DND-41 (cell line): ENCODE measurements around the gene SEMA4G.

ENCODE experiments used
- ATAC-seq: fragments of 200-7000 bp; cut with Tn5 transposase; 3 replicates; pipeline ENCODE4 v1.9.1; 2021; ENCODE audit warnings: low read depth; ENCODE audit not compliant: insufficient read depth
- DNase-seq: peaks from one replicate; pipeline ENCODE4 v3.0.0-alpha.2; 2020
- H2AFZ ChIP-seq: 2 replicates; pipeline ENCODE4 v1.6.0; 2012; ENCODE audit warnings: low read depth, low read length
- H3K27ac ChIP-seq: 2 replicates; pipeline ENCODE4 v1.5.1; 2012; ENCODE audit warnings: low read length, inconsistent platforms
- H3K27me3 ChIP-seq: fragments of 200-600 bp; sonication (generic); 2 replicates; pipeline ENCODE4 v1.6.0; 2012; ENCODE audit warnings: low read length, mild to moderate bottlenecking, inconsistent platforms; ENCODE audit not compliant: insufficient read depth, poor library complexity
- H3K36me3 ChIP-seq: 2 replicates; pipeline ENCODE4 v1.5.1; 2012; ENCODE audit warnings: low read length, inconsistent platforms; ENCODE audit not compliant: insufficient read depth
- H3K4me1 ChIP-seq: 2 replicates; pipeline ENCODE4 v1.5.1; 2012; ENCODE audit warnings: mild to moderate bottlenecking, low read length; ENCODE audit not compliant: insufficient read depth
- H3K4me2 ChIP-seq: 2 replicates; pipeline ENCODE4 v1.6.0; 2012; ENCODE audit warnings: mild to moderate bottlenecking, moderate library complexity, low read length, inconsistent platforms; ENCODE audit not compliant: insufficient read depth
- H3K4me3 ChIP-seq, 2 experiments: fragments of 200-600 bp in 1 of 2; shearing (Covaris generic) in 1 of 2; 2 replicates each; pipeline ENCODE4 v1.5.1; 2012 to 2016; ENCODE audit warnings: inconsistent platforms in 2 of 2, low read length in 2 of 2, mild to moderate bottlenecking in 2 of 2, low read depth in 1 of 2, moderate library complexity in 1 of 2
- H3K79me2 ChIP-seq: 2 replicates; pipeline ENCODE4 v1.6.0; 2012; ENCODE audit warnings: low read length, inconsistent platforms; ENCODE audit not compliant: insufficient read depth
- H3K9ac ChIP-seq: 2 replicates; pipeline ENCODE4 v1.6.0; 2012; ENCODE audit warnings: low read depth, mild to moderate bottlenecking, inconsistent platforms, low read length, moderate library complexity
- H3K9me3 ChIP-seq: 2 replicates; pipeline ENCODE4 v1.5.1; 2012; ENCODE audit warnings: low read length, moderate library complexity, mild to moderate bottlenecking, inconsistent platforms; ENCODE audit not compliant: insufficient read depth, severe bottlenecking
- H4K20me1 ChIP-seq: 2 replicates; pipeline ENCODE4 v1.6.0; 2012; ENCODE audit warnings: low read length; ENCODE audit not compliant: insufficient read depth
- CTCF ChIP-seq: IDR thresholded peaks from 2 replicates; pipeline ENCODE4 v1.5.1; 2012; ENCODE audit warnings: borderline replicate concordance, low read length, moderate library complexity, mild to moderate bottlenecking; ENCODE audit not compliant: poor library complexity, severe bottlenecking; ENCODE audit errors: extremely low read depth
- EZH2 ChIP-seq: IDR thresholded peaks from 3 replicates; pipeline ENCODE4 v1.6.1; 2012; ENCODE audit warnings: borderline replicate concordance, low read depth, mild to moderate bottlenecking, moderate library complexity, low read length, inconsistent platforms; ENCODE audit not compliant: severe bottlenecking

Gene SEMA4G

GRCh38 chr10:100993986-100994708 lies 24.8 kb downstream of the SEMA4G start:
- H3K4me2 ChIP-seq: no peak overlapping the region
- no peaks in the 10 kb centered on the region for H3K27me3 ChIP-seq
- no peak overlapping the region for H3K4me3 ChIP-seq
- H3K4me1 ChIP-seq: peaks cover 45% of the 10 kb centered on the region
- no peak overlapping the region for H2AFZ ChIP-seq
- peaks cover 17% of the 10 kb centered on the region; the same call in 1 of the 2 replicates for H4K20me1 ChIP-seq
- no peak overlapping the region for H3K9ac ChIP-seq
- no peak overlapping the region for H3K27ac ChIP-seq
- DNase-seq (no peak), ATAC-seq (no peak)
- TF ChIP-seq EZH2 (no peak), CTCF (peak; percentile 47)
- peaks cover 44% of the 10 kb centered on the region for H3K36me3 ChIP-seq
- H3K9me3 ChIP-seq: no peaks in the 10 kb centered on the region
- peaks cover 19% of the 10 kb centered on the region for H3K79me2 ChIP-seq

GRCh38 chr10:100995181-100995580 lies 25.9 kb downstream of the SEMA4G start:
- no peak for TF ChIP-seq CTCF
- TF ChIP-seq EZH2: no peak
- H3K27me3 ChIP-seq: no peaks in the 10 kb centered on the region
- DNase-seq (no peak), ATAC-seq (no peak)
- H3K4me1 ChIP-seq: peaks cover 45% of the 10 kb centered on the region
- no peak overlapping the region for H3K27ac ChIP-seq
- peaks cover 8% of the 10 kb centered on the region for H3K79me2 ChIP-seq
- H3K9ac ChIP-seq: no peak overlapping the region
- H4K20me1 ChIP-seq: peaks cover 8% of the 10 kb centered on the region
- H3K4me2 ChIP-seq: no peak overlapping the region
- H3K4me3 ChIP-seq: no peak overlapping the region
- no peak overlapping the region for H2AFZ ChIP-seq
- H3K36me3 ChIP-seq: peaks cover 34% of the 10 kb centered on the region
- H3K9me3 ChIP-seq: no peaks in the 10 kb centered on the region

- peak overlapping the region; percentile 98 for H3K4me2 ChIP-seq
- peaks cover 37% of the 10 kb centered on the region for H3K4me1 ChIP-seq
- H3K36me3 ChIP-seq: peaks cover 20% of the 10 kb centered on the region
- peak overlapping the region; percentile 83 for H3K9ac ChIP-seq
- H4K20me1 ChIP-seq: no peaks in the 10 kb centered on the region; the same call in 1 of the 2 replicates
- TF ChIP-seq CTCF: no peak
- no peak for TF ChIP-seq EZH2
- DNase-seq (peak; percentile 56), ATAC-seq (peak; percentile 41)
- H3K79me2 ChIP-seq: no peaks in the 10 kb centered on the region; the same call in 1 of the 2 replicates
- peak overlapping the region; percentile 92 for H2AFZ ChIP-seq
- H3K27me3 ChIP-seq: no peaks in the 10 kb centered on the region
- peak overlapping the region; percentile 53 to 93 for H3K4me3 ChIP-seq
- no peaks in the 10 kb centered on the region for H3K9me3 ChIP-seq
- H3K27ac ChIP-seq: peak overlapping the region; percentile 83
These were observed 27.5 kb downstream of the SEMA4G start for GRCh38 chr10:100996678-100997359.
